HepG2 (cell line): ENCODE measurements around the gene CHRD. TPM values are rescaled to one million over a fixed set of nuclear protein-coding genes. Genes with fewer than 3 reads are reported as not detected.

Experiments used
- ETV6 ChIP-seq: sonication (generic); formaldehyde crosslinking; conservative IDR thresholded peaks from 2 replicates; pipeline ENCODE4 v1.4.0; 2020; ENCODE audit warnings: missing genetic modification reagents
- FOXO1 ChIP-seq: sonication (generic); formaldehyde crosslinking; IDR thresholded peaks from 2 replicates; pipeline ENCODE4 v1.4.0; 2020; ENCODE audit warnings: missing genetic modification reagents
- KMT2B ChIP-seq: IDR thresholded peaks from 2 replicates; pipeline ENCODE4 v1.6.1; 2016; ENCODE audit warnings: missing genetic modification reagents, missing compliant biosample characterization
- MAZ ChIP-seq, 2 experiments: sonication (generic) in 1 of 2; formaldehyde crosslinking in 1 of 2; IDR thresholded peaks; 2 replicates each; pipeline versions ENCODE4 v1.5.0 to v1.6.1; 2012 to 2020; ENCODE audit warnings: low read depth in 2 of 2, mild to moderate bottlenecking in 2 of 2, borderline replicate concordance in 1 of 2, improper control_type of control experiment in 1 of 2, low read length in 1 of 2, missing genetic modification reagents in 1 of 2, moderate library complexity in 1 of 2
- PBX2 ChIP-seq: IDR thresholded peaks from 2 replicates; pipeline ENCODE4 v1.6.1; 2016; ENCODE audit warnings: control low read depth
- PHF20 ChIP-seq: sonication (generic); formaldehyde crosslinking; IDR thresholded peaks from 2 replicates; pipeline ENCODE4 v1.5.0; 2020; ENCODE audit warnings: mild to moderate bottlenecking, missing genetic modification reagents
- SOX13 ChIP-seq, 3 experiments: fragments of 450-650 bp in 1 of 3; sonication (generic) in 1 of 3; formaldehyde crosslinking in 1 of 3; IDR thresholded peaks in 2 of 3; conservative IDR thresholded peaks in 1 of 3; 2 replicates each; pipeline versions ENCODE4 v1.5.0 to v1.6.1; 2016 to 2020; ENCODE audit warnings: antibody characterized with exemption in 1 of 3, mild to moderate bottlenecking in 1 of 3, missing compliant biosample characterization in 1 of 3, missing genetic modification reagents in 1 of 3, moderate library complexity in 1 of 3
- SPEN ChIP-seq: sonication (generic); formaldehyde crosslinking; IDR thresholded peaks from 2 replicates; pipeline ENCODE4 v1.5.1; 2020; ENCODE audit warnings: low read depth, mild to moderate bottlenecking, missing genetic modification reagents
- TBP ChIP-seq: sonication (generic); formaldehyde crosslinking; IDR thresholded peaks from 2 replicates; pipeline ENCODE4 v1.5.0; 2020; ENCODE audit warnings: missing genetic modification reagents
- ZFP62 ChIP-seq: sonication (generic); formaldehyde crosslinking; IDR thresholded peaks from 2 replicates; pipeline ENCODE4 v1.4.0; 2020; ENCODE audit warnings: missing genetic modification reagents
- ZNF160 ChIP-seq: sonication (generic); formaldehyde crosslinking; IDR thresholded peaks from 2 replicates; pipeline ENCODE4 v1.8.0; 2022; ENCODE audit warnings: mild to moderate bottlenecking, inconsistent platforms, missing genetic modification reagents
- ZNF550 ChIP-seq: sonication (generic); formaldehyde crosslinking; IDR thresholded peaks from 2 replicates; pipeline ENCODE4 v1.4.0; 2020; ENCODE audit warnings: mild to moderate bottlenecking, missing genetic modification reagents, borderline replicate concordance
- ZNF629 ChIP-seq: sonication (generic); formaldehyde crosslinking; conservative IDR thresholded peaks from 2 replicates; pipeline ENCODE4 v1.5.0; 2020; ENCODE audit warnings: missing genetic modification reagents
- ZNF770 ChIP-seq: sonication (generic); formaldehyde crosslinking; IDR thresholded peaks from 2 replicates; pipeline ENCODE4 v1.5.0; 2020; ENCODE audit warnings: mild to moderate bottlenecking, missing genetic modification reagents
- polyA plus RNA-seq, 8 experiments: library from polyadenylated mRNA; depleted of rRNA in 3 of 8; stranded (reverse) in 7 of 8; unstranded in 1 of 8; fragments of >200 nt; fragmentation: Illumina TruSeq in 4 of 8; extraction: Trizol in 4 of 8; gene quantifications; 2 replicates each; pipeline versions ENCODE4 v1.2.1 to v1.2.3, GENCODE V29; 2011 to 2016; ENCODE audit warnings: low read depth in 4 of 8, missing spikeins in 1 of 8, mixed read lengths in 1 of 8; ENCODE audit not compliant: insufficient read depth in 1 of 8
- total RNA-seq, 5 experiments: library from RNA; depleted of rRNA; stranded (reverse); fragments of >200 nt; fragmentation: Illumina TruSeq; extraction: Trizol; gene quantifications; 2 replicates each; pipeline ENCODE4 v1.2.3, GENCODE V29; 2016; ENCODE audit warnings: low read depth in 1 of 5
- TF ChIP-seq, protein P1 (sequence below): sonication (generic); formaldehyde crosslinking; IDR thresholded peaks from 2 replicates; pipeline ENCODE4 v1.4.0; 2020; ENCODE audit warnings: missing genetic modification reagents
- TF ChIP-seq, protein P2 (sequence below): sonication (generic); formaldehyde crosslinking; IDR thresholded peaks from 2 replicates; pipeline ENCODE4 v1.5.0; 2020; ENCODE audit warnings: missing genetic modification reagents
- TF ChIP-seq, protein P3 (sequence below): sonication (generic); formaldehyde crosslinking; IDR thresholded peaks from 2 replicates; pipeline ENCODE4 v1.4.0; 2020; ENCODE audit warnings: low read depth, missing genetic modification reagents

Gene CHRD
- total and polyA plus RNA-seq, 2 of the 13 experiments (the other 11 are each of a cell fraction or from before 2014, with no cell fraction given) = 22.2 to 35.2 TPM

DNA sequence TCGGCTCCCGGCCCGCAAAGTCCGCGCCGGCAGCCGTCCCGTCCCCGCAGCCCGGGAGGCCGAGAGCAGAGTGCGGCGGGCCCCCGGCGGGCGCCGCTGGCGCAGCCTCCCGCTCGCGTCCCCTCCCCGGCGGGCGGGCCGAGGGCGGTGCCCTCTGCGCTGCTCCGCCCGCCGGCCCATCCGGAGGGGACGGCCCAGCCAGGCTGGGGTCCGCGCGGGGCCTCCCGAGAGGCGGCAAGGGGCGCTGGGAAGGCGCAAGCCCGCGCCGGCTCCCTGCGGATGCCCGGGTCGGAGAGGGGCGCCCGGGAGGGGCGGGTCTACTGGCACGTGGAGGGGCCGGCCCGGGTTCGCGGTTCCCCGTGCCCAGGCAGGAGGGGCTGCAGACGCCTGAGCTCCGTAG, 18.3 kb upstream of the CHRD start, which contains the start of the genes CLCN2 and POLR2H (continued):
- TF ChIP-seq ZNF629 (CRISPR knock-in tag) (no peak), ZNF160 (CRISPR knock-in tag) (no peak; the same call in 1 of the 2 replicates), FOXO1 (CRISPR knock-in tag) (peak; percentile 40; the same call in 1 of the 2 replicates), ZNF550 (no peak), KMT2B (no peak; the same call in 1 of the 2 replicates), SPEN (CRISPR knock-in tag) (peak; percentile 52; the same call in 1 of the 2 replicates), ZNF770 (CRISPR knock-in tag) (no peak), SOX13 (IDR thresholded peaks at IDR 0.05) (no peak), SOX13 (CRISPR knock-in tag; conservative IDR thresholded peaks at IDR 0.05 in 1 of 2, IDR thresholded peaks at IDR 0.05 in 1 of 2) (no peak; a peak in 1 of 4 replicates), ETV6 (CRISPR knock-in tag) (no peak), ZFP62 (CRISPR knock-in tag) (no peak), TBP (CRISPR knock-in tag) (no peak), MAZ (IDR thresholded peaks at IDR 0.05; ENCODE audit: borderline replicate concordance, low read depth, low read length) (no peak; the same call in 1 of the 2 replicates), MAZ (CRISPR knock-in tag; IDR thresholded peaks at IDR 0.05; ENCODE audit: low read depth) (peak; percentile 56; the same call in 1 of the 2 replicates), PBX2 (CRISPR knock-in tag) (no peak), PHF20 (CRISPR knock-in tag) (no peak)
- TF ChIP-seq, protein P1, sequence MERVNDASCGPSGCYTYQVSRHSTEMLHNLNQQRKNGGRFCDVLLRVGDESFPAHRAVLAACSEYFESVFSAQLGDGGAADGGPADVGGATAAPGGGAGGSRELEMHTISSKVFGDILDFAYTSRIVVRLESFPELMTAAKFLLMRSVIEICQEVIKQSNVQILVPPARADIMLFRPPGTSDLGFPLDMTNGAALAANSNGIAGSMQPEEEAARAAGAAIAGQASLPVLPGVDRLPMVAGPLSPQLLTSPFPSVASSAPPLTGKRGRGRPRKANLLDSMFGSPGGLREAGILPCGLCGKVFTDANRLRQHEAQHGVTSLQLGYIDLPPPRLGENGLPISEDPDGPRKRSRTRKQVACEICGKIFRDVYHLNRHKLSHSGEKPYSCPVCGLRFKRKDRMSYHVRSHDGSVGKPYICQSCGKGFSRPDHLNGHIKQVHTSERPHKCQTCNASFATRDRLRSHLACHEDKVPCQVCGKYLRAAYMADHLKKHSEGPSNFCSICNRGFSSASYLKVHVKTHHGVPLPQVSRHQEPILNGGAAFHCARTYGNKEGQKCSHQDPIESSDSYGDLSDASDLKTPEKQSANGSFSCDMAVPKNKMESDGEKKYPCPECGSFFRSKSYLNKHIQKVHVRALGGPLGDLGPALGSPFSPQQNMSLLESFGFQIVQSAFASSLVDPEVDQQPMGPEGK = no peak
- TF ChIP-seq, protein P2, sequence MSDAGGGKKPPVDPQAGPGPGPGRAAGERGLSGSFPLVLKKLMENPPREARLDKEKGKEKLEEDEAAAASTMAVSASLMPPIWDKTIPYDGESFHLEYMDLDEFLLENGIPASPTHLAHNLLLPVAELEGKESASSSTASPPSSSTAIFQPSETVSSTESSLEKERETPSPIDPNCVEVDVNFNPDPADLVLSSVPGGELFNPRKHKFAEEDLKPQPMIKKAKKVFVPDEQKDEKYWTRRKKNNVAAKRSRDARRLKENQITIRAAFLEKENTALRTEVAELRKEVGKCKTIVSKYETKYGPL = no peak
- TF ChIP-seq, protein P3, sequence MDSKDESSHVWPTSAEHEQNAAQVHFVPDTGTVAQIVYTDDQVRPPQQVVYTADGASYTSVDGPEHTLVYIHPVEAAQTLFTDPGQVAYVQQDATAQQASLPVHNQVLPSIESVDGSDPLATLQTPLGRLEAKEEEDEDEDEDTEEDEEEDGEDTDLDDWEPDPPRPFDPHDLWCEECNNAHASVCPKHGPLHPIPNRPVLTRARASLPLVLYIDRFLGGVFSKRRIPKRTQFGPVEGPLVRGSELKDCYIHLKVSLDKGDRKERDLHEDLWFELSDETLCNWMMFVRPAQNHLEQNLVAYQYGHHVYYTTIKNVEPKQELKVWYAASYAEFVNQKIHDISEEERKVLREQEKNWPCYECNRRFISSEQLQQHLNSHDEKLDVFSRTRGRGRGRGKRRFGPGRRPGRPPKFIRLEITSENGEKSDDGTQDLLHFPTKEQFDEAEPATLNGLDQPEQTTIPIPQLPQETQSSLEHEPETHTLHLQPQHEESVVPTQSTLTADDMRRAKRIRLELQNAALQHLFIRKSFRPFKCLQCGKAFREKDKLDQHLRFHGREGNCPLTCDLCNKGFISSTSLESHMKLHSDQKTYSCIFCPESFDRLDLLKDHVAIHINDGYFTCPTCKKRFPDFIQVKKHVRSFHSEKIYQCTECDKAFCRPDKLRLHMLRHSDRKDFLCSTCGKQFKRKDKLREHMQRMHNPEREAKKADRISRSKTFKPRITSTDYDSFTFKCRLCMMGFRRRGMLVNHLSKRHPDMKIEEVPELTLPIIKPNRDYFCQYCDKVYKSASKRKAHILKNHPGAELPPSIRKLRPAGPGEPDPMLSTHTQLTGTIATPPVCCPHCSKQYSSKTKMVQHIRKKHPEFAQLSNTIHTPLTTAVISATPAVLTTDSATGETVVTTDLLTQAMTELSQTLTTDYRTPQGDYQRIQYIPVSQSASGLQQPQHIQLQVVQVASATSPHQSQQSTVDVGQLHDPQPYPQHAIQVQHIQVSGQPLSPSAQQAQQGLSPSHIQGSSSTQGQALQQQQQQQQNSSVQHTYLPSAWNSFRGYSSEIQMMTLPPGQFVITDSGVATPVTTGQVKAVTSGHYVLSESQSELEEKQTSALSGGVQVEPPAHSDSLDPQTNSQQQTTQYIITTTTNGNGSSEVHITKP (CRISPR knock-in tag) = no peak
